Keratinocyte (primary cell): ENCODE results near the gene TMEM9B.

Experiments used
- CTCF ChIP-seq, 3 experiments: IDR thresholded peaks in 1 of 3; conservative IDR thresholded peaks in 1 of 3; optimal IDR thresholded peaks in 1 of 3; 2 replicates in 2 of 3; 3 replicates in 1 of 3; pipeline versions ENCODE3 to v1.5.1; 2011; ENCODE audit warnings: low read length in 3 of 3, mild to moderate bottlenecking in 3 of 3, moderate library complexity in 2 of 3, control low read depth in 1 of 3, inconsistent platforms in 1 of 3; ENCODE audit not compliant: insufficient read depth in 2 of 3; ENCODE audit errors: extremely low read depth in 1 of 3
- EZH2 ChIP-seq: IDR thresholded peaks from one replicate; pipeline ENCODE4 v1.6.1; 2012; ENCODE audit warnings: inconsistent platforms, mild to moderate bottlenecking, low read length, moderate library complexity

DNA sequence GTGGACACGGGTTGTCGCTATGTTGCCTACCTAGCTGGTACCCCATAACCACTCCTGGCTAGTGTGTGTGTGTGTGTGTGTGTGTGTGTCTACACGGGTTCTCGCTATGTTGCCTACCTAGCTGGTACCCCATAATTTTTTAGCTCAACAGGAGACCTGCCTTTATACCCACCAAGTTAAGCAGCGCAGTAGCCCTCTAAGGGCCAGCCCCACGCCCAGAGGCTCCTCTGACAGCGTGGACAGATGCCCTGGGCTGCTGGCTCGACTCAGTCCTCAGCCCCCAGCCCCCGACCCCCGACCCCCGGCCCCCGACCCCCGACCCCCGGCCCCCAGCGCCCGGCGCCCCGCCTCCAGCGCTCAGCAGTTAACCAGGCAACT is 53.6 kb downstream of the TMEM9B start:
- TF ChIP-seq CTCF (optimal IDR thresholded peaks at IDR 0.05 in 1 of 3, IDR thresholded peaks at IDR 0.05 in 1 of 3, conservative IDR thresholded peaks at IDR 0.05 in 1 of 3; ENCODE audit: extremely low read depth in 1 of 3, insufficient read depth in 2 of 3, low read length in 3 of 3) (no peak), EZH2 (no peak)
